Left ventricle myocardium inferior (tissue), 1 donor: Measurements from ENCODE around the gene HOXA13. TPM values are rescaled to one million over a fixed set of nuclear protein-coding genes. Genes with fewer than 3 reads are reported as not detected.

Experiments
- DNase-seq: peaks from one replicate; pipeline ENCODE4 v3.0.0-alpha.2; 2020
- H3K27ac ChIP-seq: fragments of 200-600 bp; replicated peaks from 2 replicates; pipeline ENCODE4 v1.8.0; 2021
- H3K27me3 ChIP-seq: fragments of 200-600 bp; 2 replicates; pipeline ENCODE4 v1.8.0; 2021; ENCODE audit warnings: low read depth
- H3K36me3 ChIP-seq: fragments of 200-600 bp; 2 replicates; pipeline ENCODE4 v1.8.0; 2021
- H3K4me1 ChIP-seq: fragments of 200-600 bp; 2 replicates; pipeline ENCODE4 v1.8.0; 2021
- H3K4me3 ChIP-seq: fragments of 200-600 bp; 2 replicates; pipeline ENCODE4 v1.8.0; 2021; ENCODE audit warnings: mild to moderate bottlenecking, moderate library complexity
- H3K9me3 ChIP-seq: fragments of 200-600 bp; replicated peaks from 2 replicates; pipeline ENCODE4 v1.8.0; 2021
- CTCF ChIP-seq: fragments of 200-600 bp; IDR thresholded peaks from 2 replicates; pipeline ENCODE4 v1.8.0; 2021; ENCODE audit warnings: antibody characterized with exemption, mild to moderate bottlenecking, borderline replicate concordance
- intact Hi-C: fragments of 100-400 bp; cut with micrococcal nuclease; formaldehyde crosslinking; loops from one replicate; pipeline ENCODE4 v1.11.0; 2022
- total RNA-seq: library from RNA; stranded (reverse); fragmentation: NEBNext Ultra II Directional; extraction: Animal tissue kit (Norgen Biotek cat#: 25700); gene quantifications from one replicate; pipeline ENCODE4 v1.2.1, GENCODE V29; 2021
- donor health status: DM: no; HTN: yes; CAD: no; lungs with severe emphysema.

Gene HOXA13
- total RNA-seq, 1 donor from 2014 or later, result not detected

- DNase-seq, result no peak
- Histone ChIP-seq H3K4me1 (peaks cover 43% of the 10 kb centered on the region), H3K4me3 (no peak overlapping the region), H3K27me3 (peaks cover 99% of the 10 kb centered on the region), H3K36me3 (no peaks in the 10 kb centered on the region), H3K9me3 (no peaks in the 10 kb centered on the region), H3K27ac (no peak overlapping the region)
- intact Hi-C loops, result no loop called here
- no peak for TF ChIP-seq CTCF
Observed at GRCh38 chr7:27202018-27202861, 2.3 kb upstream of the HOXA13 start.

GRCh38 chr7:27201580-27202017, 1.7 kb upstream of the HOXA13 start:
- H3K27ac ChIP-seq, result no peak overlapping the region
- H3K4me3 ChIP-seq, result peak overlapping the region; percentile 51
- no peaks in the 10 kb centered on the region for H3K36me3 ChIP-seq
- no peak for TF ChIP-seq CTCF
- intact Hi-C loops, result no loop called here
- peaks cover 43% of the 10 kb centered on the region for H3K4me1 ChIP-seq
- DNase-seq, result no peak
- H3K9me3 ChIP-seq, result no peaks in the 10 kb centered on the region
- peaks cover 99% of the 10 kb centered on the region for H3K27me3 ChIP-seq

- H3K4me1 ChIP-seq, result peaks cover 43% of the 10 kb centered on the region
Observed at GRCh38 chr7:27200761-27201579, 1.1 kb upstream of the HOXA13 start.

GRCh38 chr7:27198871-27199801, 755 bp downstream of the HOXA13 start:
- Histone ChIP-seq H3K9me3 (no peaks in the 10 kb centered on the region), H3K4me1 (peaks cover 32% of the 10 kb centered on the region), H3K27me3 (peaks cover 99% of the 10 kb centered on the region), H3K27ac (no peak overlapping the region), H3K4me3 (peak overlapping the region; percentile 43), H3K36me3 (no peaks in the 10 kb centered on the region)
- DNase-seq, result no peak
- no peak for TF ChIP-seq CTCF
- intact Hi-C loops, result loop anchor here (5.0 kb wide), 1 partner anchor 878 kb away; no protein-coding TSS in a partner anchor

More at GRCh38 chr7:27200761-27201579, 1.1 kb upstream of the HOXA13 start:
- Histone ChIP-seq H3K4me3 (peak overlapping the region; percentile 51), H3K9me3 (no peaks in the 10 kb centered on the region), H3K36me3 (no peaks in the 10 kb centered on the region), H3K27me3 (peaks cover 99% of the 10 kb centered on the region), H3K27ac (no peak overlapping the region)
- TF ChIP-seq CTCF, result no peak
- DNase-seq, result no peak
- intact Hi-C loops, result no loop called here
